GM23248 (cell line): ENCODE data around the gene INHBB.

Experiments
- EZH2 ChIP-seq: fragments of 200-600 bp; sonication (generic); IDR thresholded peaks from 2 replicates; pipeline ENCODE4 v1.6.1; 2018; ENCODE audit warnings: antibody characterized with exemption, mild to moderate bottlenecking; ENCODE audit not compliant: insufficient read depth, poor library complexity, severe bottlenecking
- EZH2phosphoT487 ChIP-seq: fragments of 200-600 bp; sonication (generic); IDR thresholded peaks from 2 replicates; pipeline ENCODE4 v1.6.1; 2018; ENCODE audit warnings: antibody characterized with exemption, moderate library complexity, mild to moderate bottlenecking, low read depth; ENCODE audit not compliant: insufficient read depth

GRCh38 chr2:120353591-120353898 is 7.6 kb downstream of the INHBB start:
- TF ChIP-seq EZH2phosphoT487 (no peak), EZH2 (no peak)
